Kidney tubule cell (primary cell): ENCODE measurements around the gene GIMAP8.

Source experiments
- DNase-seq: peaks from one replicate; pipeline ENCODE4 v3.0.0-alpha.2; 2018; ENCODE audit warnings: low spot score

GIMAP8 gene

DNA sequence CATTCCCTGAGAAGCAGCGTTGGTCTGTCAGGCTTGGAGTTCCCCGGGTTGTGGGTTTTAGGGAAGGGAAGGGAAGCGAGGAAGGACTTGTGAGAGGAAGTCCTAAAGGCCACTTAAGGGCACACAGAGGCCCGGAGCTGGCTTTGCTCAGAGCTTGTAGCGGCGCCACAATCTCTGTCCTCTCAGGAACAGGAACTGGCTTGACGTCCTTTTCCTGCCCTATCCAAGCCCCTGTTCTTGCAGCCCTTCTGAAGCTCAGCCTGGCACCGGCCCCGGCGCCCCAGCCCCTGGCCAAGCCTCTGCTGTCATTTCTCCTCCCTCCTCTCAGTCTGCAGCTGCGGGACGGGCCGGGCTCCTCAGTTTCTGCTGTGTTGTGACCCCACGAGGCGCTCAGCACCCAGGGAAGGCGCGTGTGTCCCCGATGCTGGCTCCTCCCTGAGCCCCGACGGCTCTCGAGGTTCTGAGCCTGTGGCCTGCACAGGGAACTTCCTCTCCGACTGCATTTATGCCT is at the start of gene GIMAP8:
GIMAP8 (plus strand) TSS at position 140 of the 511 bp plus-strand sequence. CDS start 16,069 bp downstream, outside the sequence.
- no peak for DNase-seq

DNA sequence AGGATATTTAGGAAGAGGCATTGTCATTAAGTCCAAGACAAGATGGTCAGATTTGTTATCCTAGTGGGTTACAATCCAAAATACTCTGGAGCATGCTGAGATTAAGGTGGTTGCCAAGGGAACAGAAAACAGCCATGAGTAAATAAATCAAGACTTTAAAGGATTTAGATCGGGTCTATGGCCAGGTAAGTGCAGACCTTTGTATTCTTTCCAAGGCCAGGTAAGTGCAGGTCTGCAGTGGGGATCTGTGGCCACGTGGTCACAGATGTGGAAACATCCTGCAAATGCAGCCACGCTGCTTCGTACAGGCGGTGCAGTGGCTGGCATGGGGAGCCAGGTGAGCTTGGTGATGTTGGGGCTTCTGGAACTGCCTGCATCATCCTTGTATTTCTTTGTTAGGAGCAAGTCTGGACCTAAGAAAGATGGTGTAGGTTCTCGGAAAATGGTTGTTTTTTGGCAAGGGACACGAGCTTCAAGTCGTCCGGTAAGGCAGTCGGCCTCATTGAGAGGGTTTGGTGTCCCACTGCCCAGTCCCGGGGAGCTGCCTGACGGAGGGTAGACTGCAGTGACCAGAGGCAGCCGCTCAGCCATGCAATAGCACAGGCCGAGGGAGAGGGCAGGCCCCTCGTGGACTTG is 49.5 kb upstream of the GIMAP8 start:
- DNase-seq: no peak

DNA sequence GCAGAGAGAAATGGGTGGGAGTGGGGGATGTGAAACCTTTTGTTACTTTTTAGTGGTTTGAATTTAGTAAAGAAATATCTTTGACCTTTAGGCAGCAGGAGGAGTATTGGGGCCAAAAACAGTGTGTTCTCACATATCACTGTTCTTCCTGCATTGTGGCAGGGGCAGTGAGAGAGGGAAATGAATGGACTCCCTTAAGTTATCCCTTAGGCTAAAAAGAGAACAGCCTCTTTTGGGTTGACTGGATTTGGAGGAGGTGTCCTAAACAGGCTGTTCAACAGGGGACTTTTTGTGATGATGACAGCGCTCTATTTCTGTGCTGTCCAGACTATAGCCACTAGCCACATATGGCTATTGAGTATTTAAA is 49.0 kb upstream of the GIMAP8 start:
- no peak for DNase-seq

DNA sequence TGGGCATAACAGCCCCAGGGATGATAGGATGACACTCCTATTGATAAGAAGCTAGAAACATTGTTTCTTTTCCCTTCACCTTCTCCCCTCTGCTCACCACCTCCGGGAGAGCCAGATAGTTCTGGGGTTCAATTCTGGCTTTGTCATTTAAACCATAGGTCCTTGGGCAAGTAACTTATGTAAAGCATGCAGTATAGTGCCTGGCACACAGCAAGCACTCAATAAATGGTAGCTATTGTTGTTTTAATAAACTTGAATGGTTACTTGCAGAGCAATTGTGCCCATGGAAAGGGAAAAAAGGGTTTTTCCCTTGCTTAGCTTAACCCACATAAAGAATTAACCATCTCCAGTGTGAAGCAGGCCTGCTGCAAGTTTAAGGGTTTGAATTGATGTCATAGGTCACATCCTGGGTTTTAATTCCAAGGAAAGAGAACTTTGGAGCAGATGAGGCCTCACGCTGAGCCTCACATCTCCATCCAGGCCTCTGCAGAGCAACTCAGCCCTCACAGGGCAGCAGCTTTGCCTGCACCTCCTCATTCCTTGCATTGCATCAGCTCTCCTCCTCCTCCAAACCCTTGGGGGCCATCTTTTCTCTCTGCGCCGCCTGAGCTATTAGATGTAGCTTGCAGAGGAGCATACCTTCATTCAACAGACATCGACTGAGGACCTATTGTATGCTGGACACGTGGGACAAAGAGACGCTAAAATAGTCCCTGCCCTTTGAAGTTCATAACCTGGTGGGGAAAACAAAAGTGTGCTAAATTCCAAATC is 48.4 kb upstream of the GIMAP8 start:
- no peak for DNase-seq

DNA sequence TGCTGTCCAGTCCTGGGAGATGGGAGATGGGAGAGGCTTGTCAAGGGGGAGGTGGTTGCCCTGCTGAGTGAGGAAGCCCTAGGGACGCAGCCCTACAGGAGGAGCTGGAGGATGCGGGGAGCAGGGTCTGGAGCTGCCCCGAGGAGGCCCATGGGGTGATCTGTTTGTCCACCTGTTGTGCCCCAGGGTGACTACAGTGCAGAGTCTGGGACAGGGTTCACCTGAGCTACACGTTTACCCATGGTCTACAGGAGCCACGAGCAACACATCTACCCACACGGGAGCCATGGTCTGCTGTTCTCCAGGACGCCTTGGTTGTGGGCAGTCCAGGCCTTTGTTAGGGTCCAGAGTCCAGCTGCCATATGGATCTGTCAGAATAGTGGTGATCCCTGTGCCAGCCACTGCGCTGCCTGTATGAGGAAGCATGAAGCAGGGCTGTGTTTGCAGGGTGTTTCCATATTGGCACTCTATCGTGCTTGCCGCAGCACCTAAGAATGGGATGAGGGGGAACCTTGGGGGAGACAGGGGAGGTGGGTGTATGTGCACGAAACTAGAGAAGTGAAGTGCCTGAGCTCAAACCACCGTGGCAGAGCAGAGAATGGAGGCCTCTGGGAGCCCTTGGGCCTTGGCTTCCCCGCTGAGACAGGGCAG is 47.6 kb upstream of the GIMAP8 start:
- no peak for DNase-seq

DNA sequence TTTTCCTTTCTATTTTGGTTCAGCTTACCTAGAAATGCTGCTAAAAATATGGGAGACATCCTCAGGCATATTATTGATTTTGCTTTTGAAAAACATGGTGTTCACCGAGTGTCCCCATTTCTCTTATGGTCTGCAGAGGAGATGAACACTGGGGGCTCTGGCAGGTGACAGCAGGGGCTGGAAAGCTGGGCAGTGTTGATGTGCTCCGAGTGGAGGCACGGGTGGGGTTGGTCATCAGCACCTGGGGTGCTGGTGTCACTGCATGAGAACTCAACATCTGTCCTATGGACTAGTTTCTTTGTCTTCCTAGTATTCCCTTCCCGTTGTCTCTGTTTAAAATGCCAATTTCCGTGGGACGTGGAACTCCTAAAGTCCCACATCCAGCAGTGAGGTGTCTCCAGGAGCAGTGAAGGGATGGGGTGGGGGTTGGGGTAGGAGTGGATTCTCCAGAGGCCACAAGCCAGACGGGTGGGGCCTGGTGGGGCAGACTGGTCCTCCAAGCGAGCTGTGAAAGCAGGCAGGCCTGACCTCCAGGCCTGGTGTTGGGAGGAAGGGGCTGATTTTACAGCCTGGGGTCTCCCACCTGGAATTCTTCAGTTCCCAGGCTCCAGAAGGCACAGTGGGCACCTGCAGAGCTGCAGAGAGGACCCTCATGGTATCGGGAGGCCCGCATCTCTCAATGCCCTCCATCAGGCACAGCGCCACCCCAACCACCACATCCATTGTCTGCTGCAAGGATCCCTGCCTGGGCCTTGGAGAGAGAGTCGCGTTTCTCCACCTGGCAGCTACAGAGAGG is 46.9 kb upstream of the GIMAP8 start:
- DNase-seq: no peak

DNA sequence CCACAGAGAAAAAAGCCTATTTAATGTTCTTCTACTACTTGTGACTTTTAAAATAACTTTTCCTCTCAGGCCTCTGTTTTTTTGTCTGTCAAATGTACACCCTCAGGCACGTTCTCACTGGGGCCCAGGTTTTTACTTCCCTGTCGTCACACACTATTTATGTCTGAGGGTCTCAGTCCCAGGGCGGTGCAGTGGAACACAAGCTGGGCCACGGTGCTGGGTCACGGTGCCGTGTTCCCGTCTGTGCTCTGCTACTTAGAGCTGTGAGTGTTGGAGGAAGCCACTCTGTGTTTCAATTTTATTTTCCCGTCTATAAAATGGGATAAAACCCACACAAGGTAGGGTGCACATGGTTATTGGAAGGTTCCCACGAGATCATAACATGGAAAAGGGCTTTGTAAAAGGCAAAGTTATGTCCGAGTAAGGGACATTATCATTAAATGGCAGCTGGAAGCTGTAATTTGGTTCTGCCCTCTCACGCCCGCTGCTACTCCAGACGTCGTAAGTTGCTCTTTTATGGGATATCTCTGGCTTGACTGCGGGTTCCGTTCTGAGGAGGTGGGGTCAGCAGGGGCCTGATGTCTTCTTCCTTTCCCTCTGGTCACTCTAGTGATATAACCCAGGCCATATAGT is 46.1 kb upstream of the GIMAP8 start:
- DNase-seq: no peak

DNA sequence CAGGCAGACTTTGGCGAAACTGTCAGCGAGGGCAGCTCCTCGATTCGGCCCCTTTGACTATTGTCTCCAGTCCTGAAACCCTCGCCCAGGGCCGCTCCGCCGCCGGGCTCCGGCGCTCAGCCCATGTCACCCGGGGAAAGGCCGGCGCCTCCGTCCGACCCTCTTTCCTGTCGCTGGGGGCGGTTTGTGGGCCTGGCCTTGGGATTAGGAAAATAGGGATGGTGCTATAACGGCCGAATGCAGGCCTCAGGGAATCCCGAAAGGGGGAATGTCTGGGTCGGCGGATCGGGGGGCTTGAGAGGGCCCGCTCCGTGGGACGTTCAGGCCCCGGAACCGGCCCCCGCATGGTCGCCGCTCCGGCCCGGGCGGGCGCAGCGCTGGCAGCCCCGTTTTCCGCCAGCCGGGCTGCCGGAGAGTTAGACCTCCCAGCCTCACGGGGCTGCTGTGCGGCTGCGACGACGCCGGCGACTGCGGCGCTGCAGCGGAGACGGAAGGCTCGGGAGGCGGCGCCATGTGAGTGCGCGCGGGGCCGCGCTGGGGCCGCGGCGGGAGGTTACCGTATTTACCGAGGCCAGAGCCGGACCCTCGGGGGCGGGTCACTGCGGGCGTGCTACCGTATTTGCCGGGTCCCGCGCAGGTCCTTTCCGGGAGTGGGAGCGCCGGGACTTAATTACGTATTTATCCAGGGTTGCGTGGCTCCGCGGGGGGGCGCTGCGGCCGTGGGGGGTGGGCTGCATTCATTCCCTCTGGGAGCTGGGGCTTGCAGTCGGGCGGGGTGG is 45.4 kb upstream of the GIMAP8 start:
- DNase-seq: peak; percentile 83

DNA sequence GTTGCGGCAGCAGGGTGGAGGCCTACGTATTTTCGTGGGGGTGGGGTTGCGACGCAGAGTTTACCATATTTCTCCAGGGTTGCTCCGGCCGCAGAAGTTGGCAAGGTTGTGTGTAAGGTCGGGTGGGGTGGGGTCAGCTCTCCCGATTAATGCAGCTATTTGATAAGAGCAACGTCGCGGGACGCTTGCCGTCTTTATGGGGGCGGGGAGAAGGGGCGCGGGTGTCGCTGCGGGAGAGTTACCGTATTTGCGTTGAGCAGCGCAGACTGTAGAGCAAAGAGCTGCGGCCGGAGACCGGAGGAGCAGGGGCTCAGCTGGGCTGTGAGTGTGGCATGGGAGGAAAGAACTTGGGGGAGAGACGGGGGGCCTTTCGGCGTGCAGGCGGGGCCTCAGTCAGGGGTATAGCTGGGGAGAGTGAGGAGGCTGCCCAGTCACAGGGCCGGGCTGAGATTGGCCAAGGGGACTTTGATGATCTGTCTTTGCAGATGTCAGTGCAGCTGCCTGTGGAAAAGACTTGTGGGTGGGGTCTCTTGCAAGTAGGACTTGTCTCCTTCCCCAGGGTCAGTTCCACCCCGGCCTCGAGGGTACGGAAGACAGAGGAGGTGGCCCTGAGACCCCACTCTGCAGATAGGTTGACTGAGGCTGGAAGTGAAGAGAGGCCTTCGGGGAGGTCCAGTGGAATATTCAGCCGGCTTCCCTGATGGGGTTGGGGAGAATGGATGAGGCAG is 44.7 kb upstream of the GIMAP8 start:
- DNase-seq: no peak

DNA sequence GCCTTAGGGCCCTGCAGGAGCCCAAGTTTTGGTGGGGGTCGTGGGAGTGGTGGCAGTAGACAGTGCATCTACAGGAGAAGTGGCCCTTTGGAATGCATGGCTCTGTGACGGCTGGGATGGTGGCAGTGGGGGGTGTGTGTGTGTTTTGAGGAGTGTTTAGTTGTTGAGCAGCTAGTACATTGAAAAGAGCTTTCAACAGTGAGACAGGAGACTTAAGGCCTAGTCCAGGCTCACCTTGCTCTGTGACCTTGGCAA is 44.2 kb upstream of the GIMAP8 start:
- DNase-seq: no peak

DNA sequence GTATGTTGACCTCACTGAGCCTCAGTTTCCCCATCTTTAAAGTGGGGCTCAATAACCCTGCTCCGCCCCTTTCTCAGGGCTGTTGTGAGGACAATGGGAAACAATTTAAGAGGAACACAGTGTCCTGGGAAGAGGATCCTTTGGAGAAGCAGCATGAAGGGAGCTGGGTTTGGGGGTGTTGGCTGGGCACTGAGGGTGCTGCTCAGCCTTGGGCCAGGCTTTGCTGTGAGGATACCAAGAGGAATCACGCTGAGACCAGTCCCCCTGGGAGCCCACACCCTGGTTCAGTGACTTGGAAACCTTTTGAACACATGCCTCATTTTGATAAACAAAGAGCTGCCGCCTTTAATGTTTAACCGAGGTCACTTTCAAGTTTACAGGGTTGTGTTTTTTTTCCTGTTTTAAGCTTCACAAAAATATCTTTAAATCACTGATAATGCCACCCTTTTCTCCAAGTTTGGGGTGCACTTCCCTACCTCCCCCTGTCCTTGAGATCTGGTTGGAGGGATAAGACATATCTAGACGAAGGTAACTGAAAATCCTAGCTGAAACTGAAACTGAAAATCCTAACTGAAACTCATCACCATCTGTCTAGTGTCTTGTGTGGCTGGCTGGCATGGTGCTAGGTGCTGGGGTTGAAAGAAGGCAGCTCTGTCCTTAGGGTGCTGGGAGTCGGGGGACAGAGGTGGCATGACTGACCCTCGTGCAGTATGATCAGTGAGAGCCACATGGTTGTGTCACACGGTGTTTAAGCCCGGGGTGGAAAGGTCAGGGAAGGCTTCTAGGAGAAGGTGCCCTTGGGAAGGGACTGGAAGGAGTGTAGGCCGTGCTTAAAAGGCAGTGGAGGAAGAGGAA is 43.6 kb upstream of the GIMAP8 start:
- peak; percentile 67 for DNase-seq

DNA sequence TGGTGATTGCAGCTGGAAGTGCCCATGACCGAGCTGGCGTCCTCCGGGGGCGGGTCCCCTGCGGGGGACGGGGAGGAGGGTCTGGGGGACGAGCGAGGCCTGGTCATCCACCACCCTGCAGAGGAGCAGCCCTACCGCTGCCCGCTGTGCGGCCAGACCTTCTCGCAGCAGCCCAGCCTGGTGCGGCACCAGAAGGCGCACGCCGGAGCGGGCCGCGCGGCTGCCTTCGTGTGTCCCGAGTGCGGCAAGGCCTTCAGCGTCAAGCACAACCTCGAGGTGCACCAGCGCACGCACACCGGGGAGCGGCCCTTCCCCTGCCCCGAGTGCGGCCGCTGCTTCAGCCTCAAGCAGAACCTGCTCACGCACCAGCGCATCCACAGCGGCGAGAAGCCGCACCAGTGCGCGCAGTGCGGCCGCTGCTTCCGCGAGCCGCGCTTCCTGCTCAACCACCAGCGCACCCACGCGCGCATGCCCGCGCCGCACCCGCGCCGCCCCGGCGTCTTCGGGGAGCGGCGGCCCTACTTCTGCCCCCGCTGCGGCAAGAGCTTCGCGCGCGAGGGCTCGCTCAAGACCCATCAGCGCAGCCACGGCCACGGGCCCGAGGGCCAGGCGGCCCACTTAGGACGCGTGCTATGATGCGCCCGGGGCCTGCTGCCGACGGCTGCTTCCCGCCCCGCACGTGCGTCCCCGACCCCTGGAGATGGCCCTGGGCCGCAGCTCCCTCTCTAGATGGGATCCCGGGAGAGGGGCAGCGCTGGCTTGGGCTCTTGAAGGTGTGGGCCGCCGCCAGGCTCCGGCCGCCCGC is 42.6 kb upstream of the GIMAP8 start:
- no peak for DNase-seq

DNA sequence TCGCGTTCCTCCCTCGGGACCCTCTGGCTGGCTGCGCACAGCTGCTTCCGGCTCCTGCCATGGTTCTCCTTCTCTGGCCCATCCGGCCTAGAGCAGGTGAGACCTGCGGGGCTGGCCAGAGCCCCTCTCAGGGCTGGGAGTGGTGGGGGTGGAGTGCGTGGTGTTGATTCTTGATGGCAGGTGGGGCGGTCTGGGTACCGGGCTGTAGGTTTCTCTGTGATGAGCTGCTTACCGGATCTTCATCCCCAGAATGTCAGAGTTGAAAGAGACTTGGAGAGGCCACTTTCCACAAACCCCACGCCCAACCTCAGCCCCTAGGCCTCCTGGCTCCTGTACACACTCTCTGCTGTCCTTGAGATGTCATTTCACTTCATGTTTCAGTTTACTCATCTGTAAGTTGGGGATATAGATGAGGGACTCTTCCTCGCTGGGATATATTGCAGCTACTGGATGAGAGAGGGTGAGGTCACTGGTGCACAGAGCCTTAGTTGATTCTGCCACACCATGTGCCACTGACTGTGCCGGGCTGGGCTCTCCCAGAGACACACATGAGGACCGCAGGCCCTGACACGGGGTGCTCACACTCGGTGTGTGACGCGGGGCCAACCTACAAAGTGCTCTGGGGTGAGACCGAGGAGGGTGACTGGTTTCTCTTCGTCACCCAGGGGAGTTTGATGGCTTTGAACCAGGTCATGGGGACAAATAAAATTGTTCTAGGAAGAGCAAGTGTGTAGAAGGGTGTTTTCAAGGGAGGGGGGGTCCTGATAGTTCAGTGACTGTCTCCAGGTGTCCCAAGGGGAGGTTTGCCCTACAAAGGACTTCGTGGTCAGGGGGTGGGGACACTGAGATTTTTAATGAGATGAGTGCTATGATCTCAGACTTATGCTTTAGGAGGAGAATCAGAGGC is 41.8 kb upstream of the GIMAP8 start:
- DNase-seq: peak; percentile 42

DNA sequence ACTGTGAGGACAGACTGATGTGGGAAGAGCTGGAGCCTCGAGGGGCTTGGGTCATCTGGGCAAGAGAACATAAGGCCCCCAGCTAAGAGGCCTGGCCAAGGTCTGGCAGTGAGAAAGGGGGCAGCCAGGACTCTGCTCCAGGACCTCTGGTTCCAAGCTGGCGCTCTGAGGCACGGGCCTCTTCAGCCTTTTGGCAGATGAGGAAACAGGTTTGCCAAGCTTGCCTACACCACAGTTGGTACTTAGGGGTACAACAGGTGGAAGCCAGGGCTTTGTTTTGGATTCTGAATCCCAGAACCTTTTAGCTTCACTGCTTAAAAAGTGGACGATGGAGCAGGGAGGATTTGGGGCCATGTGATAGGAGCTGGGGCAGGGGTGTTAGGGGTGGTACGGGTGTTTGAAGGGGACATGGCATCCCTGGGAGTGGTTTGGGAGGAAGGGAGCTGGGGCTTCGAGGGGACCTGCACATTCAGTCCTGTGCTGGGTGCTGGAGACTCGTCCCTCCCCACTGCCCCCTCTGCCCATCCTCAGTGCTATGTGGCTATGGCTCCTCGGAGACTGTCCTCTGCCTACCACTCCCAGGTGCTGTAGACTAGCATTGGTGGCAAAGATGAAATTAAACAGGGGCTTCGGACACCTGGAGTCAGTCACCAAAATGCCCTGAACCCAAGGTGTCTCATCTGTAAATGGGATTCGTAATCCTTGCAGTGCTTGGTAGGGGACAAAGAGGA is 41.0 kb upstream of the GIMAP8 start:
- no peak for DNase-seq

DNA sequence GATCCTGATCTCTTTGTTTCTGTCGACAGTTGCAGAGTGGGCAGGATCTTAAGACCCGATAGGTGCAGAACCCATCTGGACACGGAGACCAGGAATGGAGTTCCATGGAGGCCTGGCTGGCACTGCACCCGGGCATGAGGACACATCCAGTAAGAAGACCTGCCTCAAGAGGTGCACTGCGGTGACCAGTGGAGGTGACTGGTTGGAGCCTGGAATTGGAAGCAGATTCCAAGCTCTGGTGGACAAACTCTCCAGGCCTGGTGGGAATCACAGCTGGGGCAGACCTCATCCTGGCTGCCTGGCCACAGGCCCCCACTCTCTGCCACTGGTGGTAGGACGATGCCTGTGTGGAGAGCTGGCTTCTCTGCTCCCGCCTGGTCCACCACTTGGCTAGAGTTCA is 40.3 kb upstream of the GIMAP8 start:
- no peak for DNase-seq

DNA sequence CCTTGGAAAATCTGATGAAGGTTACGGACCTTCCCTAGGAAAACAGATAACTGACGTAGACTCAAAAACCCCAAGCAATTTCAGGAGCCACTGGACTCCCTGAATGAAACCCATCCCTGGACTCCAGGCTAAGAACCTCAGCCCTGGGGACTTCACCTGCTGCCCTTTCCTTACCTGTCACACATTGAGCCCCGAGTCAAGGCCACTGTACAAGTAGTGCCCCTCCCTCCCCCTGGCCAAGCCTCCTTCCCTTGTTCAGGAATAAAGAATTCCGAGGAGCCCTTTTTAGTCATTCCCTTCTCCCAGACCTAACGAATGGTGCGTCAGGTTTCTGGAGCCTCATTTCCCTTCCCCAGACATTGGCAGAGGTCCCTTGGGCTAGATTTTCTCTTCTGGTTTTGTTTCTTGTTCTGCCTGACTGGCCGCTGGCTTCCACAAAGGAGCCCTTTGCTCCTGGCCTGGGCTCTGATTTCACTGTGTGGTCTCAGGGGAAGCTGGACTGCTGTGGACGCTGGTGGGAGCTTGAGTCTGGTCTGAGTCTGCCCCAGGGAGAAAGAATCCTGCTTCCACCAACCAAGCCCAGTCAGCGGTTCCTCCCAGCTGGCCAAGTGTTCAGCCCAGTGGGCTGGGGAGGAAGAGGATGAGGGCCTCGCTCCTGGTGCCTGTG is 39.6 kb upstream of the GIMAP8 start:
- DNase-seq: peak; percentile 89
